SHP77 (cell line): ENCODE results near the gene SLX4IP.

ENCODE experiments used
- DNase-seq, 2 experiments: peaks; one replicate each; lab custom pipeline; 2025; lab: John Stamatoyannopoulos, UW

The SLX4IP gene

GRCh38 chr20:10496465-10496864 lies 61.4 kb downstream of the SLX4IP start:
- DNase-seq = no peak

DNA sequence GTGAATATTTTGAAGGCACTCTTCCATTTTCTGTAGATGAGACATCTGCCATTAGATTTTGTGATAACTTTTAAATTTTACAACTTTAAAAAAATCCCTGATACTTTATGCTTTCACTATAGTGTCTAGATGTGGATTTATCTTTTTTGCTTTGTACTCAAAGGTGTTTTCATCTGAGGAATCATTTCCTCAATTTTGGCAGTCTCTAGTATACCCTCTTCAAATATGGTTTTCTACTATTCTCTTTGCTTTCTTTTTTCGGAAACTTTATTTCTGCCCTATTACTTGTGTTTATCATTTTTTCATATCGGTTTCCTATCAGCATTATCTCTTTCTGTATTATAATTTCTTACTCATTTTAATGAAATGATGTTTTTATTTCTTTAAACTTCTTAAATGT lies 62.2 kb downstream of the SLX4IP start:
- no peak for DNase-seq

GRCh38 chr20:10497791-10498190 lies 62.7 kb downstream of the SLX4IP start:
- DNase-seq = no peak

GRCh38 chr20:10498200-10498599 lies 63.1 kb downstream of the SLX4IP start:
- no peak for DNase-seq

DNA sequence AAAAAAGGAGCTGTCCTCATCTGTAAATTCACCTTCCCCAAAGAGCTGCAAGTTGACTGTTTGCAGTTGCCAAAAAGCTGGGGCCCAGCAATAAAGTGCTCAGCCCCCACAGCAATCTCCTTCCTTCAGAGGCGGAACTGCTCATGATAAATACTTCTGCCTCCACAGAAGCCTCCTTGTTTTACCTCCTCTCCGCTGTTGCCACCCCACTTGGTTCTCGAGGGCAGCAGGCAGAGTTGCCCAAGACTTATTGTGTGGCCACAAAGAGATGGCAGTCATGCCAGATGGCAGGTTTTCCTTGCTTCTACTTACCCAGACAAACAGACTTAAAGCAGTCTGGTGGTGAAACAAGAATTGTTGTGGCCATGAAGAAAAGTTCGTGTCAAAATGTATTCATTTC lies 66.3 kb downstream of the SLX4IP start:
- no peak for DNase-seq

- DNase-seq = no peak
Observed at GRCh38 chr20:10502098-10502526, 67.0 kb downstream of the SLX4IP start.

DNA sequence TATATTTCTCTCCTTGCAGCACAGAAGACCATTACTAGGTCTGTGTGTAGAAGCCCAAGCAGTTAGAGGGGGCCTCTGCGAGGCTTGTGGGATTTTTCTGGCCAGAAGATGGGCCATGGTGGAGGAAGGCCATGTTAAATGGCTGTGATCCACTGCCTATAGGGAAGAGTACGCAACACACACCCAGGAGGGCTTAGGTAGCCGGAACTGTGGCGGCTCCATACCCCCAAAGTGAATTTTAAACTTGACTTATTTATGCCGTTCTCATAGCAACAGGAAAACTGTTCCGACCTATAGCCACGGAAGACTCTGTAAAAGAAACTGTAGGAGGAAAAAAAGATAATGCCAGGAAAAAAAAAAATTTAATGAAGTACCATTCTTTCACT lies 69.5 kb downstream of the SLX4IP start:
- DNase-seq = no peak

- DNase-seq = no peak
Observed at GRCh38 chr20:10504994-10505730, 70.1 kb downstream of the SLX4IP start.

DNA sequence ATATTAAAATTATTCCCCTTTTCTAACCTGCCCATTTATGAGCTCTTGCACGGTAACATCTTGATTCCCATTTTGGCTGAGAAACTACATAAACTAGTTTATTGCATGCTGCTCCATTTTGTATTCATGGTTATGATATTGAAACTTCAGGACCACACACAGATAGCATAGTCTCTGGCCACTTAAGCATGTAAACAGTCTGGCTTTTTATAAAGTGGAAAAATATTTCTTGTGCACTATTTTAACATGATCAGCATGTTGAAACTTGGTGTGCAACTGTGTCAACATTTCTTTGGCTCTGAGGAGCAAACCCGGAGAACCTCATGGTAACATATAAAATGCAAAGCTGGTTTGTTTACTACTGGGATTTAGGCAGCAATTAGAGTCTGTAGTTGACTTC lies 70.7 kb downstream of the SLX4IP start:
- no peak for DNase-seq

- DNase-seq = no peak
Observed at GRCh38 chr20:10507052-10507451, 71.9 kb downstream of the SLX4IP start.

GRCh38 chr20:10508060-10508459 lies 73.0 kb downstream of the SLX4IP start:
- no peak for DNase-seq

GRCh38 chr20:10508468-10509251 lies 73.6 kb downstream of the SLX4IP start:
- no peak for DNase-seq

GRCh38 chr20:10509376-10509775 lies 74.3 kb downstream of the SLX4IP start:
- DNase-seq = no peak

DNA sequence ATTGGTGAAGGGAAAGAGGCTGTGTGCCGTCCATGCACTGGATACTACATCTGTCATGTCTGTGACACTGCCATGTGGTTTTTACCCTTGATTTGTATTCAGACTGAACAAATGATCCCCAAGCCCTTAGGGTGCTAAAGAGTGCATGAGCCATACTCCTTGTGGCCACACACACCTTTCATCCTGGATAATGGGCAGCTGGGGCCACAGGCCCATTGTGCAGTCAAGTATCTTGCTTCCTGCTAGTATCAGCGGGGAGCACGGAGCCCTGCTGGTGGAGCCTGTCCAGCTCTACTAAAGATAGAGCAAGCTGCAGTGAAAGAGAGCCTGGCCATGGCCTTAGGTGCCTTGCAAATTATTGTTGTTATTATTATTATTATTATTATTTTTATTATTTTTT lies 75.1 kb downstream of the SLX4IP start:
- DNase-seq = no peak

GRCh38 chr20:10511170-10511508 lies 76.0 kb downstream of the SLX4IP start:
- no peak for DNase-seq

DNA sequence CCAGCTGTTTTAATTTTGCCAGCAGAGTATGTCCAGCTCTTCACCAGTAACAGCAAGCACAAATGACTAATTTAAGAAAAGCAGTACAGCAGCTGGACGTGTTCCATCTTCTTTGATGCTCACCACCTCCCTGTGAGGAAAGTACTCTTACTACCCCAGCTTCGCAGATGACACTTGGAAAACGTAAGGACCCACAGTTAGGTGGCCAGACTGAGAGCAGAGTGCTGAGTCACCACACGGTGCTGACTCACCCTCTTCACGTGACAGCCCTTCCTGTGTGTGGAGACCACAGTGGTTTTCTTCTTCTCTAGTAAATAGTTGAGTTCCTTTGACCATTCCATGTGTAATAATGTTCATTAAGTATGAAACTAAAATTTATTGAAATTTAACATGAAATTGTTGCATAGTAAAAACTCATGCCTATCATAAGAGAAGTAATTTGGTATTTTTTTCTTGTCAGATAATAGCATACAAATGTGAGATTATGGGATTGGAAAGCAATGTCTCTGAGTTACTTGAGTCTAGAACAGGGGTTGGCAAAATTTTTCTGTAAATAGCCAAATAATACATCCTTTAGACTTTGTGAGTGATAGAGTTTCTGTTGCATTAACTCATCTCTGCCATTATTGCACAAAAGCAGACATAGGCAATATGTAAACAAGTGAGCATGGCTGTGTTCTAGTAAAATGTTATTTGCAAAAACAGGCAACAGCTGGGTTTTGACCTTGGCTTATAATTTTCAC lies 76.6 kb downstream of the SLX4IP start:
- peak; percentile 84 to 85 for DNase-seq

DNA sequence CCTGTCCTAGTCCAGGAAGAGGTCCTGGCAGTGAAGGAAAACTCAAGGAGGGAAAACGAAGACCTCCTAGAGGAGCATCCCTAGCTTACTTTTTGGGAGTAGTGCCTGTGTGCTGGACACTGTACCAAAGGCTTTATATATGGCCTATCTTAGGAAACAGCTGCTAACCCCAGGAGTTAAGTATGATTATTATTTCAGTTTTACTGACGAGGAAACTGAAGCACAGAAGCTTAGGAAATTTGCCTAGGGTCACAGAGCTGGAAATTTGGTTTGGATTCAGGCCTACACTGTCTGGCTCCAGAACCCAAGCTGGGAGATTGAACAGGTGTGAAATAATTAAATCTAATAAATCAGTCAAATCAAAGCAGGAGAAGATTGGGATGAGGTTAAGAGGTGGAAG lies 78.0 kb downstream of the SLX4IP start:
- DNase-seq = no peak

GRCh38 chr20:10513931-10514575 lies 78.9 kb downstream of the SLX4IP start:
- no peak for DNase-seq

- DNase-seq = no peak
Observed at GRCh38 chr20:10516529-10516928, 81.4 kb downstream of the SLX4IP start.

- DNase-seq = no peak
Observed at GRCh38 chr20:10519361-10520046, 84.4 kb downstream of the SLX4IP start.

- no peak for DNase-seq
Observed at GRCh38 chr20:10520528-10520927, 85.4 kb downstream of the SLX4IP start.
